ENCODE data around the gene APBA2. TPM values are rescaled to one million over a fixed set of nuclear protein-coding genes. Genes with fewer than 3 reads are reported as not detected.

APBA2 gene
- total RNA-seq, 1 donor from 2014 or later: 51.4 TPM

DNA sequence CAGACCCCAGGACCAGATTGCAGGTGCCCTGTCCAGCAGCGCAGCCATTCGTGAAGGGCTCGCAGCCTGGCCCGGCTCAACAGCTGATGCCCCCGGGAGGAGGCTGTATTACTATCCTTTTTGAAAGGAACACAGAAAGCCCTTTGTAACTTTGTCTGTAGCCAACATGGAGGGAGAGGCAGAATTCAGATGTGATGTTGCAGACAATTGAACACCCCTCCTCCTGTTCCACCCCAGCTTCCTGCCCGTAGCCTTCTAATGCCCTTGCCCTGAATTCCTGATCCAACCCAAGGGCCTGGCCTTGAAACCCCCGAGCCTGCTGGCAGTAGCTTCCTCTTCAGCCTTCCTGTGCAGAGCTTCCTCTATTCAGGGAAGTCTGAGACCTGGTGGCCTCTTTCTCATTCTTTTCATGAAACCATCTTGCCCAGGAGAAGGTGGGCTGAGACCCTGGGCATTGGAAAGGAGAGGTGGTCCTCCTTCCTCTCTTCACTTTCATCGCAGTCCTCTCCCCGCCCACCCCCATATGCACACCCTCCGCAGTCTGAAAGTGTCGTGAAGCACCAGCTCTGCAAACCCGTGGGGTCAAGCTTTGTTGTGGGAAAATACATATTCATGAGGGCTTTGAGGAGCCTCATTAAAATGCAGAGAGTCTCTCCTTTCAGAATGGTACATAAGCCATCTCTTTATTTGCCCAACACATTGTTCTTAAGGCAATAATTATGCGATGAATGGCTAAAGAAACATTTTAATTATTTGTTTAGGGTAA lies 109.2 kb downstream of the APBA2 start:
- H3K4me3 ChIP-seq (ENCODE audit: low read depth, low read length): no peak overlapping the region
- H3K36me3 ChIP-seq (ENCODE audit: control insufficient read depth, insufficient read depth, low read length): no peaks in the 10 kb centered on the region
- no peaks in the 10 kb centered on the region for H3K27me3 ChIP-seq (ENCODE audit: control insufficient read depth, insufficient read depth, low read length)
- TF ChIP-seq, protein P1, sequence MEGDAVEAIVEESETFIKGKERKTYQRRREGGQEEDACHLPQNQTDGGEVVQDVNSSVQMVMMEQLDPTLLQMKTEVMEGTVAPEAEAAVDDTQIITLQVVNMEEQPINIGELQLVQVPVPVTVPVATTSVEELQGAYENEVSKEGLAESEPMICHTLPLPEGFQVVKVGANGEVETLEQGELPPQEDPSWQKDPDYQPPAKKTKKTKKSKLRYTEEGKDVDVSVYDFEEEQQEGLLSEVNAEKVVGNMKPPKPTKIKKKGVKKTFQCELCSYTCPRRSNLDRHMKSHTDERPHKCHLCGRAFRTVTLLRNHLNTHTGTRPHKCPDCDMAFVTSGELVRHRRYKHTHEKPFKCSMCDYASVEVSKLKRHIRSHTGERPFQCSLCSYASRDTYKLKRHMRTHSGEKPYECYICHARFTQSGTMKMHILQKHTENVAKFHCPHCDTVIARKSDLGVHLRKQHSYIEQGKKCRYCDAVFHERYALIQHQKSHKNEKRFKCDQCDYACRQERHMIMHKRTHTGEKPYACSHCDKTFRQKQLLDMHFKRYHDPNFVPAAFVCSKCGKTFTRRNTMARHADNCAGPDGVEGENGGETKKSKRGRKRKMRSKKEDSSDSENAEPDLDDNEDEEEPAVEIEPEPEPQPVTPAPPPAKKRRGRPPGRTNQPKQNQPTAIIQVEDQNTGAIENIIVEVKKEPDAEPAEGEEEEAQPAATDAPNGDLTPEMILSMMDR (IDR thresholded peaks at IDR 0.05; ENCODE audit: insufficient read depth, low read length, poor library complexity, severe bottlenecking): no peak
- DNase-seq (ENCODE audit: low read depth): no peak

DNA sequence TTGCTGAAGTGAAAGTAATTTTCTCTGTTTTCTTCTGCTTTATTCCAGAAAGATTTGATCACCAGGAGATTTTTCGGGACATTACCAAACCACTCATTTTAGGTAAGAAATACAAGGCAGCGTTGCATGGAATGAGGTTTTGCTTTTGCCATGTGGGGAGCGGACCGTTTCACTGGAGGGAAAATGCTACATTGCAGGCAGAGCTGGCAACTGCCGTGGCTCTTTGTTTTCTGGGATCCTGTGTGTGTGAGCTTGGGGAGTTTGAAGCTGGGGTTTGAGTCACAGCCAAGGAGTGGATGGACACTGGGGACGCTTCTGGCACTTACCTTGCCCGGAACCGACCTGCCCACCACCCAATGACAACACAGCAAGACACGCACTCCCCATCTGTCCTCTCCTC lies 109.9 kb downstream of the APBA2 start:
- H3K27me3 ChIP-seq (ENCODE audit: control insufficient read depth, insufficient read depth, low read length): no peaks in the 10 kb centered on the region
- no peak for DNase-seq (ENCODE audit: low read depth)
- H3K36me3 ChIP-seq (ENCODE audit: control insufficient read depth, insufficient read depth, low read length): no peaks in the 10 kb centered on the region
- TF ChIP-seq, protein P1 (IDR thresholded peaks at IDR 0.05; ENCODE audit: insufficient read depth, low read length, poor library complexity, severe bottlenecking): no peak
- no peak overlapping the region for H3K4me3 ChIP-seq (ENCODE audit: low read depth, low read length)

DNA sequence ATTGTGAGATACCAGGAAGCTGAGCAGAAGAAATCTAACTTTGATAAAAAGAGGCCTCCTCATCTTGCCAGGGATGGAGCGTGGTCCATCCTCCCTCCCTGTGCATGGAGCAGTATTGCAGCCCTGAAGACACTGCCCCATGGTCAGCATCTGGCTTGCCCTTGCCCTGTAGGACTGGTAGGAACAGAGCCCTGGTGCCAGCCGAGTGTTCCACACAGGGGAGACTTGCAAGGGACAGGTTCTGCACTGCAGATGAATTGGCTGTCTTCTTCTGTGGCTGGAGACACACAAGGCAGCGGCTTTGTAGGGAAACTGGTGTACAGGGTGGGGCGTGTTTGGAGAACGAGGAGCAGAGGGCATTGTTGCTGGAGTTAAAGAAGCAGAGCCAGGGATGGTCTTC lies 110.5 kb downstream of the APBA2 start:
- no peak for DNase-seq (ENCODE audit: low read depth)
- Histone ChIP-seq H3K27me3 (ENCODE audit: control insufficient read depth, insufficient read depth, low read length) (no peaks in the 10 kb centered on the region), H3K36me3 (ENCODE audit: control insufficient read depth, insufficient read depth, low read length) (no peaks in the 10 kb centered on the region), H3K4me3 (ENCODE audit: low read depth, low read length) (no peak overlapping the region)
- TF ChIP-seq, protein P1 (IDR thresholded peaks at IDR 0.05; ENCODE audit: insufficient read depth, low read length, poor library complexity, severe bottlenecking): no peak

DNA sequence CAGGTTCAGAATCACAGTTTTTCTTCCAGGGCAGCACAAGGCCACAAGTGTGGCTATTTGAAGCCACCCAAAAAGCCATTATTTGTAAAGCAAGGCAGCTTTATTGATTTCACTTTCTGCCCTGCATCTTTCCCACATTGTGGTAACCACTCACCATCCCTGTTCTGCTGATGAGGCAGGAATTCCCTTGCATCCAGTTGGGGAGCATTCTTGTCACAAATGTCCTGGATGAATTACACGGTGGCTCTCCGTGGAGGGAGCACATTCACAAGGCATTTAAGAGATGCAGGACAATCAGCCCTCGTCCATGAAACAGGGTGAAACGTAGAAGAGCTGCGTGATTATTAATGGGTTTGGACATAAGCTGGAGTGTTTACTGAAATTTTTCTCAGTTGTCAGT lies 111.2 kb downstream of the APBA2 start:
- H3K4me3 ChIP-seq (ENCODE audit: low read depth, low read length): no peak overlapping the region
- H3K36me3 ChIP-seq (ENCODE audit: control insufficient read depth, insufficient read depth, low read length): no peaks in the 10 kb centered on the region
- DNase-seq (ENCODE audit: low read depth): no peak
- TF ChIP-seq, protein P1 (IDR thresholded peaks at IDR 0.05; ENCODE audit: insufficient read depth, low read length, poor library complexity, severe bottlenecking): no peak
- H3K27me3 ChIP-seq (ENCODE audit: control insufficient read depth, insufficient read depth, low read length): no peaks in the 10 kb centered on the region

DNA sequence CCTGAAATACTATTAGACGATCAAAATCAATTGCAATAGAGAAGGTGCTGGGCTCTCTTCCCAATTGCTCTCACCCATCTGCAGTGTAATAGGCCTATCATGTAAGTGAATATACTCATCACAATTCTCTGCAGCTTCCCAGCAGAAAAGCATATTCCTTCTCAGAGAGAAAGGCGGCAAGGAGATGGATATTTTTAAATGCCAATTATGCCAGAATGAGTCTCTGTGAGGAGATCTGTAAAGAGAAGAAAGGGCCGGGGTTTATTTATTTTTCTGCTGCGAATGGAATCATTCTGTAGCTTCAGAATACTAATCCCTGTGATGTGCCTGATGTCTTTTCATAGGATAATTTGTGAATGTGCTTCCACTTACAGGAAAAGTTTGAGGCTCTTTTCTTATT lies 112.0 kb downstream of the APBA2 start:
- no peaks in the 10 kb centered on the region for H3K36me3 ChIP-seq (ENCODE audit: control insufficient read depth, insufficient read depth, low read length)
- TF ChIP-seq, protein P1 (IDR thresholded peaks at IDR 0.05; ENCODE audit: insufficient read depth, low read length, poor library complexity, severe bottlenecking): no peak
- DNase-seq (ENCODE audit: low read depth): no peak
- no peaks in the 10 kb centered on the region for H3K27me3 ChIP-seq (ENCODE audit: control insufficient read depth, insufficient read depth, low read length)
- no peak overlapping the region for H3K4me3 ChIP-seq (ENCODE audit: low read depth, low read length)

DNA sequence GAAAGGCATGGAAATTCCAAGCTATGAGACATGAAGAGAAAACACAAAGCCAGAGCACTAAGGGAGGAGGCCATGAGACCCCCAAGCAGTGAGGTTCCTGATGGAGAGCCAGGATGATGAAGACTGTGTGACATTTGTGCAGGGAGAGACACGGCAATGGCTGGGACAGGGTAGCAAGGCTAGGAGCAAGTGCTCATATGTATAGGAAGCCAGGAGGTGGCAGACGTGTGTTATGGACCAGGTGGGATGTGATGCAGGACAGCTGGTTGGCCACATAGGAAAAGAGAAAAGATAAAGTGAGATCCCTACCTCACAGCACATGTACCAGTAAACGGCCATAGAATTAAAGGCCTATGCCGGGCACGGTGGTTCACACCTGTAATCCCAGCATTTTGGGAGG lies 112.7 kb downstream of the APBA2 start:
- DNase-seq (ENCODE audit: low read depth): no peak
- TF ChIP-seq, protein P1 (IDR thresholded peaks at IDR 0.05; ENCODE audit: insufficient read depth, low read length, poor library complexity, severe bottlenecking): no peak
- Histone ChIP-seq H3K4me3 (ENCODE audit: low read depth, low read length) (no peak overlapping the region), H3K27me3 (ENCODE audit: control insufficient read depth, insufficient read depth, low read length) (no peaks in the 10 kb centered on the region), H3K36me3 (ENCODE audit: control insufficient read depth, insufficient read depth, low read length) (no peaks in the 10 kb centered on the region)
